COR-L47 (cell line): ENCODE measurements around the gene CORO2A.
"Not testable (repeated sequence)": the region's sequence is repeated elsewhere in the genome, so short reads cannot be mapped to it uniquely, and the experiment has no call there.

Source experiments
- DNase-seq: peaks from one replicate; lab custom pipeline; 2025; lab: John Stamatoyannopoulos, UW

Gene CORO2A

DNA sequence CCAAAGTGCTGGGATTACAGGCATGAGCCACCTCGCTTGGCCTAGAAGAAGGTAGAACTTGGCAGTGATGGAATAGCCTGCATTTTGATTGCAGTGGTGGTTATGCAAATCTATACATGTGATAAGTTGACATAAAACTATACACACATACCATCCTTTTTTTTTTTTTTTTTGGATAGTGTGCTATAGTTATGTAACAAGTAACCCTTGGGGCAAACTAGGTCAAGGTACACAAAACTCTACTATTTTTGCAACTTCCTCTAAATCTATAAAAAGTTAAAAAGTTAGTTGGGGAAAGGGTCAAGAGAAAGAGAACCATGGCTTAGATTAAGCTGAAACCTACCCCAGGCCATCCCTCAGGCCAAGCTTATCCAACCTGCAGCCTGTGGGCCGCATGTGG is 84.5 kb downstream of the CORO2A start:
- DNase-seq: no peak

DNA sequence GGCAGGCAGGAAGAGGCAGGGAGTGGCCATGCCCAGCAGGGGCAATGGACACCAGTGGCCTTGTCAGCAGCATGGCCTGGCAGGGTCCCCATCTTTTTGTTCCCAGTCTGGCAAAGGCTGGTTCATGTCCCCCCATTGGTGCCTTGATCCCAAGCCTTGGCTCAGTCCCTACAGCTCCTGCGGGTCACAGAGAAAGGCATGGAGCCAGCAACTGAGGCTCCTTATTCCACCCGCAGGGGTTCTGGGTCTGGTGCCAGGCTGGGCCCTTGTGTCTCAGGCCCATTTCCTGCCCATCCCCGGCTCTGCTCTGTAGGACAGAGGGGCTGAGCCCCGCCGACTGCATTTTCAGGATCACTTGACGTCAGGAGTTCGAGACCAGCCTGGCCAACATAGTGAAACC is 87.4 kb downstream of the CORO2A start:
- no peak for DNase-seq

- DNase-seq: no peak
These were observed 88.0 kb downstream of the CORO2A start for GRCh38 chr9:98104445-98104881.

DNA sequence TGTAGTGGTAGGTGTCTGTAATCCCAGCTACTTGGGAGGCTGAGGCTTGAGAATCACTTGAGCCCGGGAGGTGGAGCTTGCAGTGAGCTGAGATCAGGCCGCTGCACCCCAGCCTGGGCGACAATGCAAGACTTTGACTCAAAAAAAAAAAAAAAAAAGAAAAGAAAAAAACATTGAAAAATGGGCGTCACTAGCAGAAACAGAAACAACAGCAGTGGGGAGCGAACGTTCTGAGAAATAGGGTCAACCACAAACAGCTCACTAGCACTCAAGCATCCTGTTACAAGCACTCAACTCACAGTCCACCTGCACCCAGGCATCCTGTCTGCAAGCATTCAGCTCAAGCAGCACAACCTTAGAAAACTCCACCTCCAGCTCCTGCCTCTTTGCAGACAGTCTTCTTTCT is 90.6 kb downstream of the CORO2A start:
- no peak for DNase-seq

- DNase-seq: no peak
These were observed 91.0 kb downstream of the CORO2A start for GRCh38 chr9:98101416-98101815.

DNA sequence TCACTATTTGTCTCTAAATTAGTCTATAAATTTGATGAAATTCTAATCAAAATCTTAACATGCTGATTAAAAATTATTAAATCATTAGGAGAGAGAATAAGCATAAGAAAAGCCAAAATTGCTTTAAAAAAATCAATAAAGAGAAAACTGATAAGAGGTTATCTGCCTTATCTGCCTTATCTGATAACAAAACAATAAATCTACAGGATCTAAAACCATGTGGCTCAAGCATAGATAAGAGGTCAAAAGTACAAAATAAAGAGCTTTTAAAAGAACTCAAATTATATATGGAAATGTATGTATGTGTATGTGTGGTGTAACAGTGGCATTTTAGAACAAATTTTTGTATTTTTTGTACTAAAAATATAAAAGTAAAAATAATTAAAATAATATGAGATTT is 92.0 kb downstream of the CORO2A start:
- no peak for DNase-seq

DNA sequence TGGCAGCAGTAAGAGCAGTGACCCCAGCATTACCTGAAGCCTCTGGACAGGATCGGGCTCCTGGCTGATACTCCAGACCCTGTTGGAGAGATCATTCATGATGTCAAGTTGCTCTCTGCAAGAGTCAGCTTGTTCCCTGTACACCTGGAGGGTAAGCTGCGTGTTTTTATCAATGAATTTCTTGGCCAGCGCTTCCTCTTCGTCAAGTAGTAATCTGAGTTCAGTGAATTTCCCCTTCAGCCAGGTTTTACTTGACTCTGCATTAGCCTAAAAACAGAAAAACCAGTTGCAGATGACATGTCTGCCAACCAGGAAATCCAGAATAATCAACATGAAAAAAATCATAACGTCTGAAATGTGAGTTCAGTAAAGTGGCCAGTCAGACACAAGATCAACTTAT is 92.5 kb downstream of the CORO2A start:
- DNase-seq: no peak

DNA sequence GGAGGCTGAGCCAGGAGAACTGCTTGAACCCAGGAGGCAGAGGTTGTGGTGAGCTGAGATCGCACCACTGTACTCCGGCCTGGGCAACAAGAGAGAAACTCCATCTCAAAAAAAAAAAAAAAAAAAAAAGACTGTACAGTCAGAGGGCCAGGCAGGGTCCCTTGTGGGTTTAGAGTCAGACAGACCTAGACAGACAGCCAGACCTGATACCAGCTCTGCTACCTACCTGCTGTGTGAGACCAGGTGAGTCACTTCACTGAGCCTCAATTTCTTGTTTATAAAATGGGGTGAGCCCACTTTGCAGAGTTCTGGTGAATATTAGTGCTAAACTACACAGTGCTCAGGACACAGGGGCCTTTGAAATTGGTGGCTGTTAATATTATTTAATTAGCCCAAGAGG is 93.1 kb downstream of the CORO2A start:
- no peak for DNase-seq

- no peak for DNase-seq
These were observed 94.6 kb downstream of the CORO2A start for GRCh38 chr9:98097836-98098235.

DNA sequence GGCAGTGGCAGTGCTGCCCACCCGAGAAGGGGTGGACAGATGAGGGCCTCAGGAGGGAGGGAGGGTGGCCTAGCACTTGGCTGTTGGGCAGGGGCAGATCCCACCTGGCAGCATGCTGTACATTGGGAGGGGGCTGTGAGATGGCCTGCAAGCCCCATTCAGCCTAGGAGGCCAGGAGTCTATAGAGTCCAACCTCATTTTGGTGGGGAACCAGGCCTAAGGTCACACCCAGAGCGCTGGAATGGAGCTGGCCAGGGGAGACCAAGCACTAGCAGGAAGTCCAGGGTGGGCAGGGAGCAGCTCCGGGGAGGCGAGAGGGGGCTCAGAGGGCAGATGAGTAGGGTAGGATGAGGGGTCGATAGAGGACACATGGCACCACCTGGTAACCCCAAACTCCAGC is 96.3 kb downstream of the CORO2A start:
- no peak for DNase-seq

DNA sequence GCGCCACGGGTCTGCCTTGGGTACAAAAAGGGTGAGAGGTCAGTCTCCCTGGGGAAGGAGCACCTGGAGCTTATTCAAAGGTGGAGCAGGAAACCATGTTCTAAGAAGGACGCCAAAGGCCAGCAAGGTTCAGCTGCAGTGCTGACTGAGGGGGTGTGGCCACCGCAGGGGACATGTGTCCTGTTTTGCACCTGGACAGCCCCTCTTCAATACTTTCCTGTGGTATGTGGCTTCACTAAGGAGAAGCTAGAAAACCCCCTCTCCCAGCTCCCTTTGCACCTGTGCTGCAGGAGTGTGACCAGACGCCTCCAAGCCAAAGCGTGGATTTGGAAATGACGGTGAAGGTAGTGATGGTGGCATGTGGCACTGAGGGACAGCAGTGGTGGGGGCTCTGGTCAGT is 97.0 kb downstream of the CORO2A start:
- DNase-seq: no peak

GRCh38 chr9:98094851-98095250 is 97.6 kb downstream of the CORO2A start:
- DNase-seq: no peak

GRCh38 chr9:98094316-98094715 is 98.1 kb downstream of the CORO2A start:
- DNase-seq: no peak

DNA sequence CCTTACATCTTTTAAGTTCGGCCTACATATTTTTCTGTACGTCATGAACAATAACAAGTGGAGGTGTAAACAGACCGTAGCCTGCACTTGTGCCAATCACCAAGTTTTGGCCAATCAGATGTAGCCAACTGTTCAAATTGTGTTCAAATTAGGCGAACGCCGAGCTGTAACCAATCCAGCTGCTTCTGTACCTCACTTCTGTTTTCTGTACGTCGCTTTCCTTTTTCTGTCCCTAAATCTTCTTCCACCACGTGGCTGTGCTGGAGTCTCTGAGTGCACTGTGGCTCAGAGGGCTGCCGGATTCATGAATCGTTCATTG is 99.9 kb downstream of the CORO2A start:
- DNase-seq: no peak

DNA sequence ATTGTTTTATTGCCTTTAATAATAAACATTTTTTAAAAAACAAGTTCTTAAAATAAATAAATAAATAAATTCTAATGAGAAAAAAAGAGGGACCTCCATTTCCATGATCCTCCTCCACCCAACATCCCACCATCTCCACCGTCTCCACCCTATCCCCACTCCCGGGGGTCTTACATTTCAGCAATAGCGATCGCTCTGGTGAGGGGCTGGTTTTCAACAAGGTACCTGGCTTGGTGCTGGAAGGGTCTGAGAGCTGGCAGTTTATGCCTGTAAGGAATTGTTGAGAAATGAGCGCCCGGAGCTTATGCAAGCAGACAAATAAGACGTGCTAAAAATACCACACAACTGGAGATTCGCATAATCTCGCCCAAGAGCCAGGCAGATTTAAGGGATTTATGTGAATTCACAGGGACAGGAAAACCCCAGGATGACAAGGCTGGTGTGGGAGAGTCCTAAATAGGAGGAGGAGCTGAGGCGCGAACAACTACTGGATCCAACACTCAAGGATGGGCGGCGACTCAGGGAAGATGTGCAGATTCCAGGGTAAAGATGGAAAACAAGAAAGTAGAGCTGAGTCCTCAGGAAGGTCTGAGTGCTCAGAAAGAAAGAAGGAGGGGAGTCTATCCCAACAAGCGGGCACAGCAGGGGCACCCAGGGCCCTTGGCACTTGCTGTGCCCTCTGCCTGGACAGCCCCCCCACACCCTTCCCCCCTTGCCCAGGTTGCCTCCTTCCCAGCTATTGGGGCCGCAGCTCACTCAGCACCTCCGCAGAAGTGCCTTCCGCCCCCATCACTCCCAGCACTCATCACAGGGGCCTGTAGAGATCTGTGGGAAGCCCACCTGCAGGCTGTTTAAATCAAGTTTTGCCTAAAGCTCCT is 100.5 kb downstream of the CORO2A start:
- no peak for DNase-seq

DNA sequence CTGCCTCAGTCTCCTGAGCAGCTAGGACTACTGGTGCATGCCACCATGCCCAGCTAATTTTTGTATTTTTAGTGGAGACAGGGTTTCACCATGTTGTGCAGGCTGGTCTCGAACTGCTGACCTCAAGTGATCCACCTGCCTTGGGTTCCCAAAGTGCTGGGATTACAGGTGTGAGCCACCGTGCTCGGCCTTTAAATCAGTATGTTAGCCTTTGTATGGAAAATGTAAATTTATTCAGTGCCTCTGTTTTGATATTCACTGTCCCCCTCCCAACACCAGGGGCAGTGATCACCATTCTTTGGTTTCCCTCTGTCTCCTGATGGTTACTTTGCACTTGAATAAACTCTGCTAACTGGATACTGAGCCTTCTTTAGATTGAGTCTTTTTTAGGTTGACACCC is 101.8 kb downstream of the CORO2A start:
- not testable (repeated sequence) for DNase-seq

- DNase-seq: no peak
These were observed 104.8 kb downstream of the CORO2A start for GRCh38 chr9:98087420-98088354.

- no peak for DNase-seq
These were observed 106.0 kb downstream of the CORO2A start for GRCh38 chr9:98086461-98086860.

GRCh38 chr9:98085944-98086343 is 106.5 kb downstream of the CORO2A start:
- DNase-seq: peak; percentile 17

GRCh38 chr9:98085058-98085457 is 107.4 kb downstream of the CORO2A start:
- DNase-seq: no peak

GRCh38 chr9:98084396-98084795 is 108.0 kb downstream of the CORO2A start:
- DNase-seq: no peak

DNA sequence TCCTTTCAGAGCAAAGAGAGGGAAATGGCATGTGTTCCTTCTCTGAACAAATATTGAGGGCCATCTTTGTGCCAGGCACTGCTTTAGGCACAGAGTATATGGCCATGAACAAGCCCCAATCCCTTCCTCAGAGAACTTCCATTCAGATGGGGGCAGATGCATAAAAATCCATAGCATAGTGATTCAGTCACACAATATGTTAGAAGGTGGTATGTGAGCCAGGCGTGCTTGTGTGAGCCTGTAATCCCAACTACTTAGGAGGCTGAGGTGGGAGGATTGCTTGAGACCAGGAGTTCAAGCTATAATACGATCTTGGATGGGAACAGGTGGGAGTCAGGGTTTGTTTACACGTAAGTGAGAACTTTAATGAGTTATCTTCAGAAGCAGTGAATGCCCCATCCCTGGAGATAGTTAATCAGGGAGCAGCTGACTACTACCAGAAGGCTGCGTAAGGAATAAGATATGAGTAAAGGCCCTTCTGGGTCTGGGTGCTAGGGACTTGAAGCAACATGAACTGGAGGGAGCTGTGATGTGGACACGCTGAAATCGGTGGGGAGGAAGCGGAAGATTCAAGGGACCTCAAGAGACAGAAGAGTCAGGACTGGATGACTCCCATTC is 108.8 kb downstream of the CORO2A start:
- DNase-seq: no peak

DNA sequence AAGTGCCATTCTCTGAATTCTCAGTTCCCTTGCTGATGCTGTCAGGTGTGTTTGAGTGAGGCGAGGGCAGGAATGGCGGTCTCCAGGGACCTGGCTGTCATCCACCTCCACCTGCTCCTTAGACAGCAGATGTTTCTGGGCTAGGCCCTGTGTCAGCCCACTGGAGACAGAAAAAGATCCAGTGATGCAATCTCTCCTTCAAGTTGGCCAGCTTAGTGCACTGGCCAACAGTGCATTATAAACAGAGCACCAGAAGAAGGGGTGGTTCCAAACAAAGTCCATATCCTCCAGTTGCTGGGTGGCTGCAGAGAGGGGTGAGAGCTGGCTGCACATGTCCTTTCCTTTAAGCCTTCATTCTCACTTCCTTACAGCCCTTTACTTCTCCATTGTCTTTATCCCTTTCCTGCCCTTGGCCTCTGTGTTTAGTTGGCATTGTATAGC is 109.4 kb downstream of the CORO2A start:
- DNase-seq: no peak
